ENCODE data around the gene TMEM63B.
"Not testable (repeated sequence)": the region's sequence is repeated elsewhere in the genome, so short reads cannot be mapped to it uniquely, and the experiment has no call there.

DNA sequence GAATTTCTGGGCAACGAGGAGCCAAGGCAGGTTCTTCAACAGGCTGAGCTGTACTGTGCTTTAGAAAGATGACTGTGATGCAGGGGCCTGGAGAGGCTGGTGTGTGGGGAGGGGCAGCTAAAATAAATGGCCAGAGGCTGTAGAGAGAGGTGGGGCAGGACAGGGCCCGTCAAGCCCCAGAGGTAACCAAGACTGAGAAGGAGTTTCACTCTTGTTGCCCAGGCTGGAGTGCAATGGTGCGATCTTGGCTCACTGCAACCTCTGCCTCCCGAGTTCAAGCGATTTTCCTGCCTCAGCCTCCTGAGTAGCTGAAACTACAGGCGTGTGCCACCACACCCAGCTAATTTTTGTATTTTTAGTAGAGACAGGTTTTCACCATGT is 32.1 kb upstream of the TMEM63B start:
- not testable (repeated sequence) for TF ChIP-seq POLR2AphosphoS5 (IDR thresholded peaks at IDR 0.05; ENCODE audit: low read depth, low read length); TAF1 (IDR thresholded peaks at IDR 0.05; ENCODE audit: borderline replicate concordance, low read depth, low read length); POLR2A (IDR thresholded peaks at IDR 0.05; ENCODE audit: low read depth, low read length)

Measured in GM12892 (cell line).